GM12892 (cell line): ENCODE measurements around the gene NHS.

Experiments used
- POLR2A ChIP-seq: IDR thresholded peaks from 2 replicates; pipeline ENCODE4 v1.6.1; 2011; ENCODE audit warnings: low read depth, low read length, control low read depth
- POLR2AphosphoS5 ChIP-seq: IDR thresholded peaks from 2 replicates; pipeline ENCODE4 v1.6.1; 2011; ENCODE audit warnings: low read depth, low read length, control low read depth

- TF ChIP-seq POLR2AphosphoS5 = no peak
- no peak for TF ChIP-seq POLR2A
Observed at GRCh38 chrX:17584248-17584681, 209.3 kb downstream of the NHS start.
